ENCODE results near the gene AAR2.

Gene AAR2

GRCh38 chr20:36262440-36262839 is 26.2 kb downstream of the AAR2 start:
- no peak for DNase-seq

- DNase-seq, result no peak
These were observed 28.4 kb downstream of the AAR2 start for GRCh38 chr20:36264426-36265246.

- DNase-seq, result no peak
These were observed 29.9 kb downstream of the AAR2 start for GRCh38 chr20:36266189-36266588.

GRCh38 chr20:36267605-36268381 is 31.5 kb downstream of the AAR2 start:
- no peak for DNase-seq

GRCh38 chr20:36268440-36269342 is 32.4 kb downstream of the AAR2 start:
- no peak for DNase-seq

GRCh38 chr20:36269507-36269906 is 33.2 kb downstream of the AAR2 start:
- DNase-seq, result no peak

- no peak for DNase-seq
These were observed 34.7 kb downstream of the AAR2 start for GRCh38 chr20:36270744-36271638.

- no peak for DNase-seq
These were observed 35.6 kb downstream of the AAR2 start for GRCh38 chr20:36271639-36272546.

GRCh38 chr20:36272547-36273220 is 36.4 kb downstream of the AAR2 start:
- no peak for DNase-seq

GRCh38 chr20:36273414-36274180 is 37.3 kb downstream of the AAR2 start:
- no peak for DNase-seq

GRCh38 chr20:36274181-36274841 is 38.0 kb downstream of the AAR2 start:
- DNase-seq, result no peak

- no peak for DNase-seq
These were observed 38.7 kb downstream of the AAR2 start for GRCh38 chr20:36275011-36275410.

- no peak for DNase-seq
These were observed 39.3 kb downstream of the AAR2 start for GRCh38 chr20:36275441-36276189.

- no peak for DNase-seq
These were observed 41.3 kb downstream of the AAR2 start for GRCh38 chr20:36277546-36277945.

GRCh38 chr20:36279362-36279761 is 43.1 kb downstream of the AAR2 start:
- no peak for DNase-seq

- no peak for DNase-seq
These were observed 43.5 kb downstream of the AAR2 start for GRCh38 chr20:36279776-36280175.

- no peak for DNase-seq
These were observed 45.6 kb downstream of the AAR2 start for GRCh38 chr20:36281785-36282380.

GRCh38 chr20:36284751-36285150 is 48.5 kb downstream of the AAR2 start:
- no peak for DNase-seq
